NCI-H2107 treated with DMSO at 0.1 percent for 48 hours (cell line): ENCODE data around the gene COL20A1.

Experiments
- DNase-seq: peaks from one replicate; lab custom pipeline; 2025; ENCODE audit not compliant: unreplicated experiment; lab: John Stamatoyannopoulos, UW

COL20A1 gene

DNA sequence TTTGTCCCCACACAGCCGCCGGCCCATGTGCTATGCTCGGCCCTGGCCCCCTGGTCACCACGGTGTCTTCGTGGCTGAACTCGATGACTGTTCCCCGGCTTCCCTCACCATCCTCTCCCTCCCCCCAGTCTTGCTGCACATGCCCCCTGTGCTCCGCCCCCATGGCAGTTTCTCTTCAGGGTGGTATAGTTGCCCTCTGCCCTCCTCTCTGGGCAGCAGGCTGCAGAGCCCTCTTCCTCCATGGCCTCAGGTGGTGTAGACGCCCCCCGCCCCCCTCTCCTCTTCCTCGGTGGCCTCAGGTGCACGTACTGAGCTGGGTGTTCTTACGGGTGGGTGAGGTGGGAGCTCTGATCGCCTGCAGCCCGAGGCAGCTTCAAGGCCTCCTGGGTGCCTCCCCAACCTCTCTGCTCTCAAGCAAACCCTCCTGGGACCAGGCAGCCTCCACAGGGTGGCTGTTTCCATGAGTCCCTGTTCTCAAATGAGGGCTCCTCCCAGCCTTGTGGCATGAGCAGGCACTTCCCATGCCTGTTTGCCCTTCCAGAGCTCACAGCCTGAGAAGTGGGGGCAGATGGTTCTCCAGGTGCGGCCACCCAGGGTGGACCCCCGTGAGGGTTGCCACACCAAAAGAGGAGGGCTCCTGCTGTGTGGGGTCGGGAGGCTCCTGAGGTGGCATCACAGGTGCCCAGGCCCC, 24.8 kb downstream of the COL20A1 start:
- DNase-seq, result peak; percentile 49

DNA sequence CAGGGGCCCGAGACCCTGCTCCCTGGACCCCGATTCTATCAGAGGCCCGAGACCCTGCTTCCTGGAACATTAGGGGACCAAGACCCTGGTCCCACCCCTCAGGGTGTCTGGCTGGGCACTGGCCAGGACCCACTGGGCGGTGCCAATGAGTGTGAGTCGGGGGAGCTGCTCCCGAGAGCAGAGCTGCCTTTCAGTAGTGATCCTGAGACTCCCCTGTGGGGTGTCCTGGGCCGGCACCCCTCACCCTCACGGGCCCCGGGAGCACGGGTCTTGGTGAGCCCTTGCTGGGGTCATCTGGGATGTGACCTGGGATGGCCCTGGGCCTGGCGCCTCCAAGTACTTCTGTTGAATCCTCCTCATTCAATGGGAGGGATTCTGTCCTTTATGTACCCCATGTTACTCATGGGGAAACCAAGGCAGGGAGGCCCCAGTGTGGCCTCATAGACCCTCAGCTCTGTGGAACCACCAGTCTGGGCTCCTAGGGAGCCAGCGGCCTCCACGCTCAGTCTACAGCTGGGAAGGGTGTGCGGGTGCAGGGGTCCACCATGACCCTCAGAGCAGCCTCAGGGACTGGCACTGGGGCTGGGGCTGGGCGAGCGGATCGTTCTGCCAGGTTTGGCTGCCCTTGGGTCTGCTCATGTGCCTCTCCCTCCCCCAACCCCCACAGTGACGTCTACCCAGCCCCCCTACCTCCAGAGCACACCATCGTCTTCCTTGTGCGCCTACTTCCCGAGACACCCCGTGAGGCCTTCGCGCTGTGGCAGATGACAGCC, 25.6 kb downstream of the COL20A1 start:
- DNase-seq, result no peak

DNA sequence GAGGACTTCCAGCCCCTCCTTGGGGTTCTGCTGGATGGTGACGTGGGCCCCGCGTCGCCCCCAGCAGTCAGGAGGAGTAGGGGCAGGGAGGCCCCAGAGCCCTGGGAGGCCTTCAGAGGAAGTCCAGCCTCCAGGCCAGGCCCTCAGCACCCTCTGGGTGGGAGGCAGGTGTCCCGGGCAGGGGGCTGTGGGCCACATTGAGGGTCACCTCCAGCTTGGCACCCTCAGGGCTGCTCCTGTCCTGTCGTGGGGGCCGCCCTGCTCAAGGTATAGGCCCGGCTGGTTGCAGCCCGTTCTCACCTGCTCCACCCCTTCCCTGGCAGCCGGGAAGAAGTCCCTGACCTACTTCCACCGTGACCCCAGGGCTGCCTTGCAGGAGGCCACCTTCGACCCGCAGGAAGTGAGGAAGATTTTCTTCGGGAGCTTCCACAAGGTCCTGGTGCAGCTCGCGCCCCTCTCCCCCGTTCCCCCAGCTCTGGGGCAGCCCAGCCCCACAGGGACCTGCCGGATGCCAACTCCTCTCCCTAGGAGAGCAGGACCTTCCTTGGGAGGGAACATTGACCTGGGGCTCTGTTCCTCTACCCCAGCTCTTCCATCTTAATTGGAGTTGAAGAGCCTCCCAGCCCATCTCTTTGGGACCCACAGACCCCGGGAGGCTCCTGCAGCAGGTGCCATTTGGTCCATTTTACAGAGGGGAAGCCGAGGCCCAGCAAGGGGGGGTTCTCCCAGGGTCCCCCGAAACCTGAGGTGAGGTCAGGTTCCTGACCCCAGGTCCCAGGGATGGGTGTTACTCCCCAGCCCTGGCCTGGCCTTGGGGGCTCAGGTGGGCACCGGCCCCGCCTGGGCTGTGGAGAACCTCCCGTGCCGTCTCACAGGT, 26.4 kb downstream of the COL20A1 start:
- DNase-seq, result no peak

DNA sequence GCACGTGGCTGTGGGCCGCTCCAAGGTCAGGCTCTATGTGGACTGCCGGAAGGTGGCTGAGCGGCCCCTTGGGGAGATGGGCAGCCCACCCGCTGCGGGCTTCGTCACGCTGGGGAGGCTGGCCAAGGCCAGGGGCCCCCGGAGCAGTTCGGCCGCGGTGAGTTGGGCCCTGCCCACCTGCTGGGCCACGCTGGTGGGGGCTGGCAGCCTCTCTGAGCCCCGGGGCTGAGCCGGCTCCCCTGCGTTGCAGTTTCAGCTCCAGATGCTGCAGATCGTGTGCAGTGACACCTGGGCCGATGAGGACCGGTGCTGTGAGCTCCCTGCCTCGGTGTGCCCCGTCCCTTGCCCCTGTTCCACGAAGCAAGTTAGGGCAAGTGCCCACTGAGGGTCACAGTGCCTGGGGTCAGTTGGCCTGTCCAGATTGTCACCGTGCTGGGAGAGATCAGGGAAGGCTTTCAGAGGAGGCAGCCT, 27.1 kb downstream of the COL20A1 start:
- no peak for DNase-seq

DNA sequence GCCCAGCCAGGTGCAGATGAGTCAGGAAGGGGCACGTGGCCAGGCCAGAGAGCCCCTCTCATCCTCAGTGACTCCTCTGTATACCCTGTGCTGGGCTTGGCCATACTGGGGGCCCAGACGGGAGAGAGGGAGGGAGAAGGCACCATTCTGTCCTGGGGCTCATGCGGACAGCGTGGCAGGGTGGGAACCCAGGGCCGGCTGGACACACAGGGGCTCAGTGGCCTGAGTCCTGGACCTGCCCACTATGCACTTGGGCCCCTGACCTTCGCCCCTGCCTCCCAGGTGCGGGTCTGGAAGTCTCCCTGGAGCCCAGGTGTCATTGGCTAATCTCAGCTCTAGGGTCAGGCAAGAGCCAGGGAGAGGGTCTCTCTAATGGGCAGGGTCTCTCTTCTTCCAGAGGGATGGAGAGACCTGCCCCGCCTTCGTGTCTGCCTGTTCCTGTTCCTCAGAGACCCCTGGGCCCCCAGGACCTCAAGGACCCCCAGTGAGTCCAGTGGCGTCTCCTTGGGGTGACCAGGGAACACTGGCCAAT, 27.7 kb downstream of the COL20A1 start:
- no peak for DNase-seq

DNA sequence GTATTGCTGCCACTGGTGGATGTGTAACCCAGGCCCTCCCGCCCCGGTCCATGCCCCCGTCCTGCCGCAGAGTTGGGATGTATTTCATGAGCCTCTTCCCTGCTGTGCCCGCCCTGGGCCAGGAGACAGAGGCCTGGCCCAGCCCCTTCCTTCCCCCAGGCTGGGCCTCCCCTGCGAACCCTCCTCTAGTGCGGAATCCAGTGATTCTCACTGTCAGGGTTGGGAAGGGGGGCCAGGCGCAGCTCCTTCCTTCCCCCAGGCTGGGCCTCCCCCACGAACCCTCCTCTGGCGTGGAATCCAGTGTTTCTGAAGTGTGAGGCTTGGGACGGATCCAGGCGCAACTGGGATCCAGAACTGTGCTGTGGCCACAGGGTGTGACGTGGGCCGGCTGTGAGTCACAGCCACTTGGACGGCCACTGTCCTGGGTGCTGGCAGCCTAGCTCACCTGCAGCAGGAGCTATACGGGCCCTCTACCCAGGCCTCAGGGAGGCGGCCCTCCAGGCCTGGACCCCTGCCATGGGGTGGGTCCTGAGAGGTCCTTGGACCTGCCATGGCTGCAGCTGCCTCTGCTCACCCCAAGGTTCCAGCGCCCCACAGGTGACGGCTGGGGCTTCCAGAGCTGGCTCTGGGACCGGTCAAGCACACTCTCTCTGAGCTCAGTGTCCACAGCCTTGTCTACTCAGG, 28.3 kb downstream of the COL20A1 start:
- no peak for DNase-seq

DNA sequence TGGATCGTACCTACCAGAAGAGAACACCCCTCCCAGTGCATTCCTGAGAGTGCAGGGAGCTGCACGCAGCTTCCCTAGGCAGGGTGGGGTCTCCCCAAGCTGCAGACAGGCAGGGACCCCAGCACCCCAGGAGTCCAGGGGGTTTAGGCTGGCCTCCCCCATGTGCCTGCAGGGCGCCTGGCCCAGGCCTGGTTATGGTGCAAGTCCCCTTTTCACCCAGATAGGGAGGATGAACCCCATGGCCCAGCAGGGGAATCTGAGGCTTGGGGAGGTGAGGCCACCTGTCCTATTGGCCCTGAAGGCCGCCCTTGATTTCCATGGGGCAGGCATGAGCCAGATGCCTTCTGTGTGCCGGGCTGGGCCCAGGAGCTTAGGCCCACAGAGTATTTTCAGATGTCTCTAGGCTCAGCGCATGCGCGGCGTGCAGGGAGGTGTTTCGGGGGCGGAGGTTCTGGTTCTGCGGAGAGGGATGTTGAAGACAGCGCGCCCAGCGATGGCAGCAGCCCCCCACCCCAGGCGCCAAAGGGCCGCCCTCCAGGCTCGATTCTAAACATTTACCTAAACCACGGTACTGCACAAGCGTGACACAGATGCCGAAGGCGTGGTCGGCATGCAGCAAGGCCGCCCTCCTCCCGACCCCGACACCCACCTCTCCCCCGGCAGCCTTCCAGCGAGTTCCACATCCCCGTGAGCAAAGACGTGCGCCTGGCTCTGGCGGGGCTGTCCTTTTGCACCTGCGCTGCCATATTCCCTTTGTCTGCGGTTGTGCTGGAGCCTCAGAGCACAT, 29.4 kb downstream of the COL20A1 start:
- no peak for DNase-seq

DNA sequence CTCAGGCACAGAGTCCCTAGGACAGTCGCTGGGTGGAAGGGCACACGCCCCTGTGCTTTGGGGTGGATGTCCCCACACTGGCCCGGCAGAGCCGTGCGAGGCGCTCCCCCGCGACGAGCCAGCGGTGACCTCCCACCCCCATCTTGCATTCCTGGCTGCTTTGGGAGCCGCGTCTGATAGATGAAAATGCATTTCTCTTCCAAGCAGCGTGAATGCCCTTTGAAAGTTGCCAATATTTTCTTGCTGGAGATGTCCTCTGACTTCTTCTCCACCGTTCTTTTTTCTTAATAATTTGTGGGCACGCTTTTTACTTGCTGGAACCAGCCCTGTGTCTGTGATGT, 29.9 kb downstream of the COL20A1 start:
- DNase-seq, result no peak

DNA sequence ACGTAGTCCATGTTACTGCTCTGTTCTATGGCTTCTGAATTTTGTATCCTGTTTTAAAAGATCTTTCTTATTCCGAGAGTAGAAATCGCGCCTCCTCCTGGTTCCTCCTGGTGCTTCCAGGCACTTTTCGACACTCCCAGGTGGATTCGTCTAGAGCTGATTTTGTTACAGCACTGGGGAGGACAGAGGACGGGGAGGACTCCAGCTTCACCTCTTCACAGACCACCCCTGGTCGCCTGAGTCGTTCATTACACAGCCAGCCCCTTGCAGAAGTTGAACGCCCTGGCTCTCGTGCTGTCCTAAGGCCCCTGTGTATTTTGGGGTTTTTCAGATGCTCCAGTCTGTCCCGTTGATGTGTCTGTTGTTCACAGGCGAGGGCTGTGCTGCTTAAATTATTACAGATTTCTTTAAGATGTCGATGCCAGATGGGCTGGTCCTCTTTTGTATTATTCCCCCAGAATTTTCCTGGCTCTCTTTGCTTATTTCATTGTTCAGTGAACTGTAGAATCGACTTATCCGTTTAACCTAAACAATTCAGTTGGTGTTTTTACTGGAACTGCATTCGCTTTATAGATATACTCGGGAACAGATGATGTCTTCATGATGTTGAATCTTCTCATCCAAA, 30.5 kb downstream of the COL20A1 start:
- DNase-seq, result no peak

DNA sequence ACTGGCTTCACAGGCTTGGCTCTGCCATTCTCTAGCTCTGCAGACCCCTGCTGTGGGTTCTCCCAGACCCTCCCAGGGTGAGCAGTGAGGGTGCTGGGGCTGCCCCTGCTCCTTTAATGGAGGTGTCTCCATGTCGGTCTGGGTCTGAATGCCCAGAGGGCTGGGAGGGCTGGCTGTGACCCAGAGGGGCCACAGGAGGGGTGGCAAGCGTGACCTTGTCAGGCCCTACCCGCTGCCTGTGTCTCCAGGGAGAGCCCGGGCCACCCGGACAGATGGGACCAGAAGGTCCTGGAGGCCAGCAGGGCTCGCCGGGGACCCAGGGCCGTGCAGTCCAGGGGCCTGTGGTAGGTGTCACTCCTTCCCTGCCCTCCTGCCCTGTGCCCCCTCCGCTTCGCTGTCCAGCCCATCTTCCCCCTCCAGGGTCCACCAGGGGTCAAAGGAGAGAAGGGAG, 32.1 kb downstream of the COL20A1 start:
- DNase-seq, result no peak

DNA sequence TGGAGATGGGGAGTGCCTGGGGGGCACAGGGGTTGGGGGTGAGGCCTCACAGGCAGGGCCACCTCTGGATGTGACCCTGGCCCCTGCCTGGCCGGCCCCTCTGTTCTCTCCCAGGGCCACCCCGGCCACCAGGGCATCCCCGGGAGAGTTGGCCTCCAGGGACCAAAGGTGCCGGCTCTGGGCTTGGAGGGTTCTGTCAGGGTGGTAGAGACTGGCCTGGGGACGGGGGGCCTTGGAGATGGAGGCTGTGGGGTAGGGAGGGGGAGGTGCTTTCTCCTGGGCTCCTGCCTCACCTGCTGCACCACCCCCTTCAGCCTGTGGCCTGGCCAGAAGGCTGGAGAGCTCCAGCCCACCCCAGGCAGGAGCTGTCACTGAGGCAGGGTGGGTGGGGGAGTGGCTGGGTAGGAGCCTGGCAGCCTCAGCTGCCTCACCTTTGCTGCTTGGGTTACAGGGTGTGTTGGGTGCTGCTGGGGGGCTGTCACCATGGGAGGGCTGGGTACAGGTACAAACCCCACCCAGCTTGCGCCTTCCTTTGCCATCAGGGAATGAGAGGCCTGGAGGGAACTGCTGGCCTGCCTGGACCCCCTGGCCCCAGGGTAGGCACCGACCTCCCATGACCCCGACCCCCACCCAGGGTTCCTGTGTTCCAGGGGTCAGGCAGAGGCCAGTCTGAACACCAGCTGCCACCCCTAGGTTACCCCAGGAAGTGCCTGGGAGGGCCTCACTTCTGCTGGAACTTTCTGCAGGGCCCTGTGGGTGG, 32.7 kb downstream of the COL20A1 start:
- DNase-seq, result no peak

DNA sequence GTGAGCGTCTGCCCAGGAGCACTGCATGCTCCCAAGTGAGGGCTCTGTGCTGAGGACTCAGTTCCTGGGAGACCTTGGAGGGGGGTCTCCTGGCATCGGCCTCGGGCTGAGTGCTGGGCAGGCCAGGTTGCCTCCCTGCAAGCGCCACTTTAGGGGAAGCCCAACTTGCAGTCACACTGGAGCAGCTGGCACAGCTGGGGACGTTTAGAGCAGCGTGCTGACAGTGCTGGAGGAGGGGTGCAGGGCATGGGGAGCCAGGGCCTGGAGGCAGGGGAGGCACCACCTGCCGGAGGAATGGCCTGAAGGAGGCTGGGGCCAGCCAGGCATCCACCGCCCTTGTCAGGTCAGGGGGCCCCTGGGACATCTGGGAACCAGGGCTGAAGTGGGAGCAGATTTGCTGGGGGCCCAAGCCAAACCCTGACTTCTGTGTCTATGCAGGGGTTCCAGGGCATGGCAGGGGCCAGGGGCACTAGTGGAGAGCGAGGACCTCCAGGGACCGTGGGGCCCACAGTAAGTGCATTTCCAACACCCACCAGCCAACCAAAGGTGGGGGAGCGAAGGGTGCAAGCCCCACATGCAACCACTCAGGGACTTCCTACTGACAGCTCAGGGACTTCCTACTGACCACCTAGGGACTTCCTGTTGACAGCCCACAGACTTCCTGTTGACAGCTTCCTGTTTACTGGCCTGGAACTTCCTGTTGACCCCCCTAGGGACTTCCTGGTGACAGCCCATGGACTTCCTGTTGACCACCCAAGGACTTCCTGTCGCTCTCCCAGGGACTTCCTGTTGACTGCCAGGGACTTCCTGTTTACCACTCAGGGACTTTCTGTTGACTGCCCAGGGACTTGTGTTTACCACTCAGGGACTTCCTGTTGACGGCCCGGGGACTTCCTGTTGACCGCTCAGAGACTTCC, 33.6 kb downstream of the COL20A1 start:
- DNase-seq, result no peak

DNA sequence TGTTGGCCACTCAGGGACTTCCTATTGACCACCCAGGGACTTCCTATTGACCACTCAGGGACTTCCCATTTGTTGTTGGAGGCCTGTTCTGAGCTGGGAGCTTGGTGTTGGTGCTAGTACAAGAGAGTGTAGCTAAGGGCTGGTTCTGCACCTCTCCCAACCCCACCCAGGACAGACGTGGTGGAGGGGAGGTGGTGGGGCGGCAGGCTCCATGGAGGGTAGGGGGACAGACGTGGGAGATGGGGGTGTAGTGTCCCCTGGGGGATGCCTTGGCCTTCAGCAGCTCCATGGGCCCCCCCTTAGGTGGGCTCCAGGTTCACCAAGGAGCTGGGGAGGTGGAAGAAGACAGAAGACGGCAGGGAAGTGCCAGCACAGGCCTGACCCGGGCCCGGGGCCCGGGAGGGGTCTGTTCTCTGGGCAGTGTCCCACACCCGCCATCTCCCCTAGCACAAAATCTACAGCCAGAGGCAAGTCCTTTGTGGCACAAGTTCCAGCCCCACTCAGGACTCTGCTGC, 34.3 kb downstream of the COL20A1 start:
- DNase-seq, result no peak

DNA sequence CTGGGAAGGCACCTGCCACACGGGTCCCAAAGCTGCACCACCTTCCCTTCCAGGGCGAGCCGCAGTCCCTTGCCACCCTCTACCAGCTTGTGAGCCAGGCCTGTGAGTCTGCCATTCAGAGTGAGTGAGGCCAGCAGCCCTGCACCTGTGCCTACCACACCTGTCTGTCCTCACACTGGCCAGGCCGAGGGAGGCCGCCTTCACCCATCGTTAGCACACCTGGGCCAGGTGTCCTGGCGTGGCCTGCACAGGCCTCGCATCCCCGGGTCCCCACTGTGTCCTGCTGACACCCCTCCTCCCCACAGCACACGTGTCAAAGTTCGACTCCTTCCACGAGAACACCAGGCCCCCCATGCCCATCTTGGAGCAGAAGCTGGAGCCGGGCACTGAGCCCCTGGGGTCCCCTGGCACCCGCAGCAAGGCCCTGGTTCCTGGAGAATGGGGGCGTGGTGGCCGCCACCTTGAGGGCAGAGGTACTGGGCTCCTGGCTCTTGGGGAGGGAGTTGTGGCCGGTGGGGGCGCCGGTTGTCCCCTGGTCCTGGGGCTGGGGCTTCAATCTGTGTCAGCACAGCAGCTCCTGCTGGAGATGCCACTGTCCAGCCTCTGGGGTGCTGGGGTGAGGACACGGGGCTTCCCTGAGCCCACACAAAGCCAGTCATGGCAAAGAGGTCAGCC, 35.2 kb downstream of the COL20A1 start:
- DNase-seq, result no peak

DNA sequence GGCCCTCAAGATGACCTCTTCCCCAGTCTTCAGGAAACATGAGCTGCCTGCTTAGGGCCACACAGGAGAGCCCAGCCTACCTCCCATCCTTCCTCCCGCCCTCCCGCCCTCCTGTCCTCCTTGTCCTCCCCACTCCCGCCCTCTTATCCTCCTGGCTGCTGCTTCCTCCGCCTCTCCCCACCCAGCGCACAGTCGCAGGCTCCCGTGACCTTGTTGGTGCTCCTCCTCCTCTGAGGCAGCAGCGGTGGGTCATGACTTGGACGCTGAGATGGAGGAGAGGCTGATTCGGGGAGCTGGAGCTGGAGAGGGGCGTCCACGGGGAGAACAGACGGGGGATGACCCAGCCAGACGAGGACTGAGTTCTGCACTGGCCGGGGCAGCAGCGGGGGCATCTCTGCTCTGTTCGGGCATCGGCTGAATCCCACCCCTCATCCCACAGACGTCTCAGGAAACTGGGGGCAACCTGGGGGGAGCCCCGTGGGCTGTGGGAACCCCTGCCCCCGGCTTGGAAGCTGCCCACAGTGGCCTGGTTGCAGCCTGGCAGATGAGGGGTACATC, 35.8 kb downstream of the COL20A1 start:
- no peak for DNase-seq

DNA sequence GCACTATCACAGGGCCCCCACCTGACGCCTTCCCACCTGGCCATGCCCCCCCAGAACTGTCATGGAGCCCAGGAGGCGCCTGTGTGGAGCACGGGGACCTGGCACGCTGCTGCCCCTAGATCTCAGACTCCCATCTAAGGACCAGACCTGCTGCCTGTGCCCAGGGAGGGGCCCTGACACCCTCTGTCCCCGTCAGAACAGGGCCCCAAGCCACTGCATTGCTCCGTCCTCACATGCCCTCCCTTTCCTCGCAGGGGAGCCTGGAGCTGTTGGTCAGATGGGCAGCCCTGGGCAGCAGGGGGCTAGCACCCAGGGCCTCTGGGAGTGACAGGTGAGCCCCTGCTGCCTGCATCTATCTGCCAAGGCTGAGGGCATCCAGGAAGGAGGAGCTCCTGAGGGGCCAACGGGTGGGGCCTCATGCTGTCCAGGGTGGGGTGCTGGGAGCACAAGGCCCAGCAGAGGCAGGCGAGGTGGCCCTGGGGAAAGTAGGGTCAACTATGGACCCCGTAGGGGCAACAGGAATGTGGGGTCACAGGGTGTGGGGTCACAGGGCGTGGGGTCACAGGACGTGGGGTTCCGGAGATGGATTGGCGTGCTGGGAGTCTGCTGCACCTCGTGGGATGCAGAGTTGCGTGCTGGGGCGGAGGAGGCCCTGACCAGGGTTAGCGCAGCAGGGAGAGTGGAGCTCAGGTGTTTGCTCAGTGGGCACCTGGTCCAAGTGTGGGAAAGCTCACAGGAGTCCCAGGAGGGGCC, 36.5 kb downstream of the COL20A1 start:
- no peak for DNase-seq
